Frontal cortex (tissue), 4 donors: ENCODE measurements around the gene SCAF11. TPM values are rescaled to one million over a fixed set of nuclear protein-coding genes. Genes with fewer than 3 reads are reported as not detected.

Experiments
- DNase-seq, 2 donors: peaks; one replicate each; pipeline ENCODE4 v3.0.0; 2012; ENCODE audit warnings: low spot score in 2 of 2
- FAIRE-seq: peaks from 2 replicates; lab custom pipeline; 2012; peaks lifted over from hg19 to GRCh38; lab: Jason Lieb, UNC
- total RNA-seq: library from RNA; depleted of rRNA; stranded (reverse); fragments of >200 nt; gene quantifications from one replicate; pipeline ENCODE4 v1.2.3, GENCODE V29; 2014
- donor health status: control.
- donor health status: control.
- donor health status: control.

The SCAF11 gene
- total RNA-seq, 1 donor from 2014 or later, result 52.6 TPM

- FAIRE-seq, result no peak
- DNase-seq, result no peak
Observed at GRCh38 chr12:45930369-45930768, 60.0 kb downstream of the SCAF11 start.

- DNase-seq, result no peak
- FAIRE-seq, result no peak
Observed at GRCh38 chr12:45928309-45928708, 62.1 kb downstream of the SCAF11 start.

DNA sequence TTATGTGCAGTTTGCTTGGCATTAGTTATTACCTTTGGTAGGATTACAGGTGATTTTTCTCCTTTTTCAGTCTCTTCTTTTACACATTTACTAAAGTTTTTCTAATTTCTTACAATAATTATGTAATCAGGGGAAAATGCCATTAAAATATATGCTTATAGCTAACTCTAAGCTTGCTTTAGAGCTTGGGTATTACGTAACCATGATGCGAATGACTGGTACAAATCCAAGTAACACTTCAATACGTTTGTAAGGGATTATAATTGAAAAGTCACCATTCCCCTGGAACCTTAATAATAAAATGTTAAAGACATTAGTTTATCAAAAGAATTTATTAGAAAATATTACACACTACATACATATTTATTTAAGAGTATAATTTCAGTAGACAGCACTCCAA lies 71.6 kb downstream of the SCAF11 start:
- FAIRE-seq (no peak), DNase-seq (no peak)

GRCh38 chr12:45915405-45915804 lies 75.0 kb downstream of the SCAF11 start:
- no peak for DNase-seq
- FAIRE-seq, result no peak

DNA sequence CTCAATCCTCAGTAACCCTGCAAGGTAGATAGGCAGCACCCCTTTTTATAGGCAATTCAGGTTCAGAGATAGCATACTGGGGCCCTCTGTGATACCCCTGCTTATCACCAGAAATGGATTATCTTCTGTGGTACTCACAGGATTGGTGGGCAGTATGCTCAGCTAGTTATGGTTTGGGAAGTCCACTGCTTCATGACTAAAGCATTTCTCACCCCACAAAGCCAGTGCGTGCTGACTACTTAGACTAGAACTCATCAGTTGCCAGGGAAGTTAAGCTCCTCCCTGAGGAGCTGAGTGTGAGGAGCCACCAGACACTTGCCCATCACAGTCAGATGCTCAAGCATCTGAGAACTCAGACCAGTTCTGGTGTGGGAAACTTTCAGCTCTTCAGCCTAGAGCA lies 76.3 kb downstream of the SCAF11 start:
- DNase-seq (no peak), FAIRE-seq (no peak)

DNA sequence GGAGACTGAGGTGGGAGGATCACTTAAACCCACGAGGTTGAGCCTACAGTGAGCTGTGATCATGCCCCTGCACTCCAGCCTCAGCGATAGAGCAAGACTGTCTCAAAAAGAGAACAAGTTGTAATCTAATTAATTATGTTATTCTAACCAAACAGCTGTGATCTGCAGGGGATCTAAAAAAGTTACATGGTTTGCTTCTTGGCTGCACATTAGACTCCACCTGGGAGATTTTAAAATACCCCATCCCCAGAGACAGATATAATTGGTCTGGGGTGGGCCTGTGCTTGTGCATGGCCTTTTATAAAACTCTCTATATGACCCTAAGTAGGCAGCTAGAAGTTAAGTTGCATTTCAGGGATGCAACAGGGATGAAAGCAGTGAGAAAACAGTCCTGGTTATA lies 76.7 kb downstream of the SCAF11 start:
- no peak for DNase-seq

DNA sequence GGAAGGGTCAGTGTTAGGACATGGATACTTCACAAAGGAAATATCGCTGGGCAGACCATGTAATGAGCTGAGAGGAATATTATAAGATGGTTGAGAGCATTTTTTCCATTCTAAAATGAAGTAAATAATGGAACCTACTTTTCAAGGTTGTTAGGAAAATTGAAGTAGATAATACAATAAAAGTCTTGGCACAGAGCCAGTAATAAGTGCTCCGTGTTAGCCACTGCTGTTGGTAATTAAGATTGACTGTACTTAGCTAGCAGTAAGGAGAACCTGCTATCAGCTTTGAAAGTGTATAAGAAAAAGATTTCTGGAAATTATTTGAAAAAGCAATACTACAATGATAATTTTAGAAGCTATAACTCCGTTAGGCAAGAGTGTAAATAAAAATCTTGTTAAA lies 77.6 kb downstream of the SCAF11 start:
- FAIRE-seq, result no peak
- DNase-seq, result no peak

More for the DNA sequence above, 76.7 kb downstream of the SCAF11 start:
- FAIRE-seq, result no peak

DNA sequence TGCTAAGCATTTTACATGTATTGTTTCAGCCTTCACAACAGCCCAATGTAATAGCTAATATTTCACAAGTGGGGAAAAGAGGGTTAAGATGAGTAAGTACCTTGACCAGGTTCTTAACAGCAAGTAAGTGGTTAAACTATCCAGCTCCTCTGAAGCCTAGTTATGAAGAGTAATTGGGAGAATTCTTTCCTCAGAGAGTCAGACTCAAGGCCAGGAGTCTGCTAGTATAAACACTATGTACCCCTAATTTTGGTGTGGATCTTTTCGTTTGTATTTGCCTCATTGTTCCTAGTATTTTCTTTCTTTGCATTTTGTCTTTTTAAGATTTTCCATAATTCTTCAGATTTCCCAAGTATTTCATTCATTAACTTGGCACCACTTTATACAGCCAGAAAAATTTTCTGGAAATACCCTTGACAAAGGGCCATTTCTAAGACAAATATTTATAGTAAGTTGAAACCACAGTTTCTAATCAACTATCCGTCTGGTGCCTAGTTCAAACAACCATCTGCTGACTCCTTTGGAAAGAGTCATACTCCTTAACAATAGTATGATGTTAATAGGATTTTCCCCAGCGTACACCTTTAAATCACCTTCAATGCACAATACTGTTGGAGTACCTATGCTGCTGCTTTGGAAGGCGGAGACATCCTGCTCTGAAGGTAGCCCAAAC lies 81.2 kb downstream of the SCAF11 start:
- FAIRE-seq (no peak), DNase-seq (no peak)

DNA sequence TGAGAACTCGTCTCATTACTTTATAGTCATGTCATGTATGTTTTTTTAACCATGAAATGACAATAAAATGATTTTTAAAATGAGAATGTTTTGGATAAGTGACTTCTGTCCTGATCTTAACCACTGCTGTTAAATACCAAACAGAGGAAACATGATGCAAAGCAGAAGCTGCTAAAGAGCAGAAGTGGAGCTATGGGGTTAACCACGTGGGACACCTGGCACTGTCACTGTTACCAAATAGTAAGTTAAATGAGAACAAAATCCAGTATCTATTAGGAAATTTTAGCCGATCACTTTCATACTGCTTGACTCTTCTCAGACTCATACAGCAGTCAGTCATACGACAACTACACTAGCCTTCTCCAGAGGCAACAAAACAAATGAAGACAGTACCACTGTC lies 82.4 kb downstream of the SCAF11 start:
- FAIRE-seq (no peak), DNase-seq (no peak)

DNA sequence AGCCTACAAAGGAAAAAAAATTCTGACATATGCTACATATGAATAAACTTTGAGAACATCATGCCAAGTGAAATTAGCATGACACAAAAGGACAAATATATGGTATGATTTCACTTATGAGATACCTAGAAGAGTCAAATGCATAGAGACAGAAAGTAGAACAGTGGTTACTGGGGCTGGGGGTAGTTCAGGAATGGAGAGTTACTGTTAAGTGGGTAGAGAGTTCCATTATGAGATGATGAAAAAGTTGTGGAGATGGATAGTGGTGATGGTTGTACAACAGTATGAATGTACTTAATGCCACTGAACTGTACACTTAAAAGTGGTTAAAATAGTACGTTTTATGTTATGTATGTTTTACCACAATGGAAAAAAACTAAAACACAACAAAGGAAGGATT lies 92.3 kb downstream of the SCAF11 start:
- DNase-seq (no peak), FAIRE-seq (no peak)

- no peak for DNase-seq
- FAIRE-seq, result no peak
Observed at GRCh38 chr12:45895961-45896360, 94.4 kb downstream of the SCAF11 start.

GRCh38 chr12:45893240-45893639 lies 97.1 kb downstream of the SCAF11 start:
- FAIRE-seq, result no peak
- peak in 1 of 2 donors; percentile 6 for DNase-seq

DNA sequence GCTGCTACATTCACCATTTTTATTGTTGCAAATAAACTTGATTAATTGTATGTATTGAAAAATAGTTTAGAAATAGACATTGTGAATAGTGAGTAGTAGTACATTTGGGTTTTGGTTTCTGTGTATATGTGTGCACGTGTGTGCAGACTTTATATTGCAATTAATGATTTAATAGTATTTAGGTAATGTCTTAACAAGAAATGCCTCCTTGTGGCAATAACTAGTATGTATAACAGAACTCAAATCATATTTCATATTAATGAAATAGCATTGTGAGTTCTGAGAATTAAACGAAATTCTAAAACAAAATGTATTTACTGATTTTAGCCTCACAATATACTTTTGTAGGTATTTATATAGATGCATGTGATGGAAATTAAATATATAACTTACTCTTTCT lies 100.1 kb downstream of the SCAF11 start:
- no peak for FAIRE-seq

DNA sequence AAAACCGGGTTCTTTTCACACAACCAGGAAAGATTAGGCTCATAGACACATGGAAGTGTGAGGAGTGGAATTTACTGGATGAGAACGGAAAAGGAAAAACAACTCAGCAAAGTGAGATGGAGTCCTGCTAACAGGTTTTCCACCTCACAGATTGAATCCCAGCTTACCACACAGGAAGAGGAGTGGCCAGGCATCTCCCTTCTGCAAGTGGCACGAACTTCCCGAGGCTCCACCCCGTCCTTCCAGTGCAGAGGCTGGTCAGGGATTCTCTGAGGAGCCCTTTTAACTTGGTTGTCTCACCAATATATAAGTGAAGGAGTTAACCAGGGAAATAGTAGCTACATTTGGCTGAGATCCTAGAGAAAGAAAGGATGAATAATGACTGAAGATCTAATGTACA lies 102.8 kb downstream of the SCAF11 start:
- DNase-seq, result no peak
- FAIRE-seq, result no peak

More for the DNA sequence above, 100.1 kb downstream of the SCAF11 start:
- DNase-seq, result no peak

GRCh38 chr12:45886685-45887084 lies 103.7 kb downstream of the SCAF11 start:
- FAIRE-seq, result no peak

DNA sequence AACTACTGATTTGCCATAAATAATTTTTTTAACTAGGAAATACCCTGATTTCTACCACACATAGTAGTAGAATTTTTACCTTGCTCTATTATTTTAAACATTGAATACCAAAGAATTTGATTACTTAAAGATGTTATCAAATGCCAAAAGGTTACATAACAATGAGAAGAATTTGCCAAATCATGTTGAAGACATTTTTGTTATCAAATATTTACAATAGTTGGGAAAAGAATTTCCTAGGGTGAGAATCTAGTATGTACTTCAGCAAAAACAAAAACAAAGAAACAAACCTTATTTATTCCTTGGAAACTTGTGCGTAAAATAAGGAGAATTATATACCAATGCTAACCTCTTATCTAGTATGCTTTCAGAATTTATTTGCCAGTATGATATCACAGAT lies 107.2 kb downstream of the SCAF11 start:
- DNase-seq (no peak), FAIRE-seq (no peak)

More at GRCh38 chr12:45886685-45887084, 103.7 kb downstream of the SCAF11 start:
- no peak for DNase-seq

- no peak for FAIRE-seq
- DNase-seq, result no peak
Observed at GRCh38 chr12:45880533-45880932, 109.8 kb downstream of the SCAF11 start.

- no peak for DNase-seq
- no peak for FAIRE-seq
Observed at GRCh38 chr12:45879363-45879895, 110.9 kb downstream of the SCAF11 start.

DNA sequence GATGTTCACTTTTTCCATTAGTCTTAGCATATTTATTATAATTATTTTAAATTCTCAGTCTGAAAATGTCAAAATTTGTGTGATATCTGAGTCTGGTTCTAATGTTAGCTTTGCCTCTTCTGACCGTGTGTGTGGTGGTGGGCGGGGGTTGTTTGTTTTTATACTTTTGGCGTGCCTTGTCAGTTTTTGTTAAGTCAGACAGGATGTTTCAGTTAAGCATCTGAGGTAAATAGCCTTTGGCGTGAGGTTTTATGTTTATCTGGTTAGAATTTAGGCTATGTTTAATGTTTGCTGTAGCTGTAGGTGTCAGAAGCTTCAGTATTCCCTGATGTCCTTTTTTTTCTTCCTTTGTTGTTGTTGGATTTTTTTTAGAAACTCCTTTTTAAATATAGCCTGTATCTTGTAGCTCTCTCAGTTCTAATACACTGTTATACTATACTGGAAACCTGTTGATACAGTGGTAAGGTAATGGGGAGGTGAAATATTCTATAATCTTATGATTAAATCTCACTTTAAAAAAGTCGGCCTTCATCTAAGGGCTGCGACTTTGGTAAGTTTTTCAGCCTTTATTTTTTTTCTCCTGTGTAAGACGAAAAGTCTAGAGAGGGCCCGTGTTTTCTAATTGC lies 111.6 kb downstream of the SCAF11 start:
- DNase-seq, result no peak
- FAIRE-seq, result no peak

DNA sequence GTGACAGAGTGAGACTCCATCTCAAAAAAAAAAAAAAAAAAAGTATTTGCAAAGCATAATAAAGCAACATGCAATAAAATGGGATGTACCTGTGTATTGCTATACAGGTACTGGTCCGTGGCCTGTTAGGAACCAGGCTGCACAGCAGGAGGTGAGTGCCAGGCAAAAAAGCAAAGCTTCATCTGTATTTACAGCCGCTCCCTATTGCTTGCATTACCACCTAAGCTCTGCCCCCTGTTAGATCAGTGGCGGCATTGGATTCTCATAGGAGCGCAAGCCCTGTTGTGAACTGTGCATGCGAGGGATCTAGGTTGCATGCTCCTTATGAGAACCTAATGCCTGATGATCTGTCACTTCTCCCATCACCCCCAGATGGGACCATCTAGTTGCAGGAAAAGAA lies 113.3 kb downstream of the SCAF11 start:
- no peak for FAIRE-seq
- DNase-seq, result no peak

DNA sequence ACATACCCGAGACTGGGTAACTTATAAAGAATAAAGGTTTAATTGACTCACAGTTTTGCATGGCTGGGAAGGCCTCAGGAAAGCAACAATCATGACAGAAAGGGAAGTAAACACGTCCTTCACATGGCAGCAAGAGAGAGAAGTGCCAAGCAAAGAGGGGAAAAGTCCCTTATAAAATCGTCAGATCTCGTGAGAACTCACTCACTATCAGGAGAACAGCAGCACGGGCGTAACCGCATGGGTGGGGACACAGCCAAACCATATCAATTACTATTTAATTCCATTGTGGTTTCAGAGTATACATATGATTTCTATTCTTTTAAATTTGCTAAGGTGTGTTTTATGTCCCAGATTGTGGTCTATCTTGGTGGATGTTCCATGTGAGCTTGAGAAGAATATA lies 117.9 kb downstream of the SCAF11 start:
- DNase-seq (no peak), FAIRE-seq (no peak)
